Activated naive CD4-positive, alpha-beta T cell treated with anti-CD3 and anti-CD28 coated beads for 36 hours (primary cell): ENCODE measurements around the gene BICRA. TPM values are rescaled to one million over a fixed set of nuclear protein-coding genes. Genes with fewer than 3 reads are reported as not detected.
"Not testable (repeated sequence)": the region's sequence is repeated elsewhere in the genome, so short reads cannot be mapped to it uniquely, and the experiment has no call there.

Source experiments
- CTCF ChIA-PET: fragments of 350-600 bp; sonication (Branson Sonifier 250); formaldehyde crosslinking; loops from one replicate; lab custom pipeline; 2021; ENCODE audit warnings: antibody characterized with exemption; lab: Charles Lee
- DNase-seq: peaks from one replicate; pipeline ENCODE4 v3.0.0-alpha.2; 2020
- H3K27ac Mint-ChIP-seq: one replicate; pipeline ENCODE4 v1.8.0; 2021; ENCODE audit warnings: mild to moderate bottlenecking, mixed read lengths
- H3K27me3 Mint-ChIP-seq: one replicate; pipeline ENCODE4 v1.8.0; 2021; ENCODE audit warnings: low read depth, mixed read lengths
- H3K36me3 Mint-ChIP-seq: one replicate; pipeline ENCODE4 v1.8.0; 2021; ENCODE audit warnings: low read depth, mixed read lengths
- H3K4me1 Mint-ChIP-seq: one replicate; pipeline ENCODE4 v1.8.0; 2021; ENCODE audit warnings: low read depth, mixed read lengths
- H3K4me3 Mint-ChIP-seq: one replicate; pipeline ENCODE4 v1.8.0; 2021; ENCODE audit warnings: mild to moderate bottlenecking, moderate library complexity, mixed read lengths
- H3K9me3 Mint-ChIP-seq: one replicate; pipeline ENCODE4 v1.8.0; 2021; ENCODE audit warnings: mixed read lengths
- intact Hi-C: fragments of 100-400 bp; cut with micrococcal nuclease; formaldehyde crosslinking; loops from one replicate; pipeline ENCODE4 v1.15.1; 2023
- total RNA-seq, 2 experiments: library from RNA; stranded (reverse); gene quantifications; one replicate each; pipeline ENCODE4 v1.2.3, GENCODE V29; 2021

Gene BICRA
- 10 to 100 TPM; 11.2 to 12.5 TPM for total RNA-seq

DNA sequence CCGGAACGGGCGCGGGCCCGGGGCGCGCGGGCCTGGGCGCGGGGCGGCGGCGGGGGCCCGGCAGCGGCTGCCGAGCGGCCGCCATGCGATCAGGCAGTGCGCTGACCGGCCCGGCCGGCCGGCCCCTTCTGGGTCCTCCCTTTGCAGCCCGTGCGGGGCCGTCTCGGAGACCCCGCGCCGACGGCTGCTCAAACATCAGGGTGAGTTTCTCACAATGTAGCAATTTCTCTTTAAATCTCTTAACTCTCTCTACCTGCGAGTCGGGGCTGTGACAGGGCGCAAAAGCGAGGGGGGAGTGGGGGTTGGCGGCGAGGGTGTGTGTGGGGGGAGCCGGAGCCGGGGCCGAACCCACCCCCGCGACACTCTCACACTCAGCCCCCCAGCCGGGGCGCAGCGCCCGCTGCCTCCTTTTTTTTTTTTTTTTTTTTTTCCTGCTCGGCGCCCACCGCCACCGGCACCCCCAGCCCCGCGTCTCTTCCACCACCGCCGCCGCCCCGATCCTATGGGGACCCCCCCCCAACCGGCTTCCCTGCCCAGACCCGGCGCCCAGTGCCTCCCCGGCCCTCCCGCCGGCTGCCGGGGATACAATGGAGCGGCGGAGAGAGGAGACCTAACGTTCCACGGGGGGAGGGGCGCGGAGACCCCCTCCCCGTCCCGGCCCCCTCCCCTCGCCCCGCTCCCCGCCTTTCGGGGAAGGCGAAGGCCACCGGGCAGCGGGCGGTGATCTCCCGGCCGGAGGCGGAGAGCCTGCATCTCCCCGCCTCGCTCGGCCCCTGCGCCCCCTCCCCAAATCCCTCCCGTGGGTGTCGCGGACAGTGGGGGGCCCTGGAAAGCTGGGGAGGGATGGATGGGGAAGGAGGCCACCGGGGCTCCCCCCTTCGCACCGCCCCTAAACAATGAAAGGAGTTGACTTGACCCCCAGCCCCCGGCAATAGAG lies at the start of gene BICRA:
BICRA (plus strand) TSS at position 166 of the 937 bp plus-strand sequence. CDS start 64,441 bp downstream, outside the sequence.
- no peaks in the 10 kb centered on the region for H3K9me3 Mint-ChIP-seq
- H3K27me3 Mint-ChIP-seq: no peaks in the 10 kb centered on the region
- peaks cover 26% of the 10 kb centered on the region for H3K4me1 Mint-ChIP-seq
- CTCF ChIA-PET: no interaction called here
- H3K4me3 Mint-ChIP-seq: peak within 1 kb of the TSS; percentile 87
- intact Hi-C loops: loop anchor here (1.0 to 10.0 kb wide), 5 partner anchors 9 to 716 kb away; partner anchors contain the start of genes CCDC9, EMP3, NAPA and SELENOW
- H3K27ac Mint-ChIP-seq: peak within 1 kb of the TSS; percentile 89
- H3K36me3 Mint-ChIP-seq: no peaks in the 10 kb centered on the region
- DNase-seq: peak; percentile 75

GRCh38 chr19:47560999-47561398 lies 47.9 kb upstream of the BICRA start:
- CTCF ChIA-PET: interaction anchor here (0.6 to 0.7 kb wide), 3 partner anchors 38 to 279 kb away, joined by 3 read pairs; no protein-coding TSS in a partner anchor
- intact Hi-C loops: no loop called here

DNA sequence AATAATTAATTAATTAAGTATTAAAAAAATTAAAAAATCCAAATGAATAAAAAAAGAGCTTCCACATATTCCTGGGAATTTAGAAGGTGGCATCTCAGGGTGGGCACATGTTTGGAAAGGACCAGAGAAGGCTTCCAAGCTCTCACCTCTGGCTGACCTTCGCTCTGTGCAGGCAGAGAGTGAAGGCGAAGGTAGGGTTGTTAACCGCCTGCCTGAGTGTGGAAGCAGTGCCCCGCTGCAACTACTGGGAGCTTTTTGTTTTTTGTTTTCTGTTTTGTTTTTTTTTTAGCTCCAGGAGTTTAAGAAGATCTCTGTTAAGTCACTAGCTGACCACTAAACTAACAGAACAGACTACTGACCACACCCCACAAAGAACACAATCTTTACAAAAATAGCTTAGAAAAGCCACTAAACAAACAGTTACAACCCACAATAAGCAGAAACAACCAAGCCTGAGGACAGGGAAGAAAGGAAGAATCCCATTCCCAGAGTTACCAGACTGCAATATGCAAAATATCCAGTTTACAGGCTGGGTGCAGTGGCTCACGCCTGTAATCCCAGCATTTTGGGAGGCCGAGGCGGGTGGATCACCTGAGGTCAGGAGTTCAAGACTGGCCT lies 47.4 kb upstream of the BICRA start:
- no peak overlapping the region for H3K27ac Mint-ChIP-seq
- CTCF ChIA-PET: interaction anchor here (0.6 to 0.7 kb wide), 2 partner anchors 37 to 253 kb away, joined by 3 read pairs; no protein-coding TSS in a partner anchor
- no peaks in the 10 kb centered on the region for H3K36me3 Mint-ChIP-seq
- DNase-seq: no peak
- no peak overlapping the region for H3K4me3 Mint-ChIP-seq
- H3K27me3 Mint-ChIP-seq: no peaks in the 10 kb centered on the region
- intact Hi-C loops: no loop called here
- H3K9me3 Mint-ChIP-seq: no peaks in the 10 kb centered on the region
- H3K4me1 Mint-ChIP-seq: no peaks in the 10 kb centered on the region

More at GRCh38 chr19:47560999-47561398, 47.9 kb upstream of the BICRA start:
- no peaks in the 10 kb centered on the region for H3K9me3 Mint-ChIP-seq
- H3K27ac Mint-ChIP-seq: no peak overlapping the region
- H3K4me3 Mint-ChIP-seq: no peak overlapping the region
- no peaks in the 10 kb centered on the region for H3K27me3 Mint-ChIP-seq
- DNase-seq: no peak
- no peaks in the 10 kb centered on the region for H3K4me1 Mint-ChIP-seq
- no peaks in the 10 kb centered on the region for H3K36me3 Mint-ChIP-seq

- no peaks in the 10 kb centered on the region for H3K27me3 Mint-ChIP-seq
- no peaks in the 10 kb centered on the region for H3K4me1 Mint-ChIP-seq
- no peak for DNase-seq
- no peak overlapping the region for H3K4me3 Mint-ChIP-seq
- H3K9me3 Mint-ChIP-seq: no peaks in the 10 kb centered on the region
- CTCF ChIA-PET: no interaction called here
- no peaks in the 10 kb centered on the region for H3K36me3 Mint-ChIP-seq
- H3K27ac Mint-ChIP-seq: no peak overlapping the region
- intact Hi-C loops: no loop called here
These were observed 44.9 kb upstream of the BICRA start for GRCh38 chr19:47564081-47564480.

DNA sequence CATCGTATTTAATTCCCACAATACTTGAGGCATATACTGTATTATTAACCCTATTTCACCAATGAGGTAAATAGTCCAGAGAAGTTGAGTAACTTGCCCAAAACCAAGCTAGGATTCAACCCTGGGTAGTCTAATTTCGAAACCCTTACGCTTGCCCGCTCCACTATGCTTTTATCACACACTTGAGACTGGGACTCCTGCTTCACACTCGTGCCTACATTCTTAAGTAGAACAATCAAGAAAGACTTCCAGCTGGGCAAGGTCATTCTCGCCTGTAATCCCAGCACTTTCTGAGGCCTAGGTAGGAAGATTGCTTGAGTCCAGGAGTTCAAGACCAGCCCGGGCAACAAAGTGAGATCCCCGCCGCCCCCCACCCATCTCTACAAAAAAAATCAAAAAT lies 39.6 kb upstream of the BICRA start:
- H3K27me3 Mint-ChIP-seq: no peaks in the 10 kb centered on the region
- CTCF ChIA-PET: interaction anchor here (0.6 to 1.0 kb wide), 3 partner anchors 54 to 866 kb away, joined by 3 read pairs; partner anchors contain the start of gene NAPA
- no peak overlapping the region for H3K4me3 Mint-ChIP-seq
- no peak overlapping the region for H3K27ac Mint-ChIP-seq
- intact Hi-C loops: no loop called here
- no peak for DNase-seq
- no peaks in the 10 kb centered on the region for H3K36me3 Mint-ChIP-seq
- H3K4me1 Mint-ChIP-seq: peaks cover 13% of the 10 kb centered on the region
- H3K9me3 Mint-ChIP-seq: peaks cover 2% of the 10 kb centered on the region

DNA sequence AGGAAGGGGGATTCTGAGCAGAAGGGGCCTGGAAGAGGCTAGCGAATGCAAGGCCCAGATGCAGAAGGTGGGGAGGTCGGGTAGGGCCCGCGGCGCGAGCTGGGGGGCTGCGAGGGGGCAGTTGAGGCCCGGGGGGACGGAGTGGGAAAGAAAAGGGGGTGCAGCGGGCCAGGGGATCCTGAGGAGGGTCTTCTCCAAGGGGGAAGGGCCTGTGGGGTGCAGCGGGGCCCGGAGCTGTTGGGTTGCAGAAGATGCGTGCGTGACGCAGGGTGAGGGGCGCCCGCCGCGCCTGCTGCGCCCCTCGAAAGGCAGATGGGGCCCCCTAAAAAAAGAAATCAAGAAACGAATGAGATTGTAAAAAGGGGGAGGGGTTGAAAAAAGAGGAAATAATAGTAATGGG lies 36.3 kb upstream of the BICRA start:
- no peak overlapping the region for H3K27ac Mint-ChIP-seq
- H3K27me3 Mint-ChIP-seq: no peaks in the 10 kb centered on the region
- no peaks in the 10 kb centered on the region for H3K36me3 Mint-ChIP-seq
- peak overlapping the region; percentile 3 for H3K4me3 Mint-ChIP-seq
- DNase-seq: no peak
- CTCF ChIA-PET: no interaction called here
- H3K4me1 Mint-ChIP-seq: peaks cover 22% of the 10 kb centered on the region
- H3K9me3 Mint-ChIP-seq: peaks cover 2% of the 10 kb centered on the region
- intact Hi-C loops: no loop called here

DNA sequence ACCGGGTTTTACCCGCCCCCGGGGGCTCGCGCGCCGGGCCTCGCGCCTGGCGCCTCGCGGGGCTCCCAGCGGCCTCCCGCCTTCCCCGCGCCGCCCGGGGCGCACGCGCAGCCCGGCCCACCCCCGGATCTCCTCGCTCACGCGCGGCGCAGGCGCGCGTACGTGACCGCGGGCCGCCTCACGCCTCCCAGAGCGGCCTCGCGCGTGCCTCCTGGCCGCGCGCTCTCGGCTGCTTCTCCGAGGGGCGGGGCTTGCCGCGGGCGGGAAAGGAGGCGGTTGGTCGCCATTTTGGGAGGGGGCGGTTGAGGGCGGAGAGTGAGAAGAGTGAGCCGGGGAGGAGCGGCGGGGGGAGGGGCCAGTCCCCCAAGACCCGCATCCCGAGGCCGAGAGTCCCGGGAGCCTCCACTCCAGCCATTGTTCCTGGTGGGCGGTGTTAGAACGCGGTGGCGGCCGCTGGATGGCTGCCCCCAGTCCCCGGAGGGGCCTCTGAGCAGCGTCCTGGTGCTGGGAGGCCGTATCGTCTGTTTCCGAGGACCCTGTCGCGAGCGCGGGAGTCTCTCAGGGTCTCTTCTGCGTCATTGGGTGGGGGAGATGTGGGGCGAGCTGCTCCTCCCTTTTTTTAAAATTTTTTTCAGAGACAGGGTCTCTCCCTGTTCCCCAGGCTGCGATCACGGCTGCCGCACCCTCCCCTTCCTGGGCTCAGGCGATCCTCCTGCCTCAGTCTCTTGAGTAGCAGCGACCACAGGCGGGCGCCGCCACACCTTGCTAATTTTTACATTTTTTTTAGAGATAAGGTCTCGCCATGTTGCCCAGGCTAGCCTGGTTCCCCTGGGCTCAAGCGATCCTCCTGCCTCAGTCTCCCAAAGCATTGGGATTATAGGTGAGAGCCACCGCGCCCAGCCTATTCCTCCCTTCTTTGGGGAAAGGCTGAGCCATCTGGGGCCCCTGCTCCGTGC lies 35.6 kb upstream of the BICRA start, which contains the start of gene ZNF541:
ZNF541 (minus strand) TSS at position 78 of the 956 bp plus-strand sequence. CDS start 17,292 bp downstream, outside the sequence.
- Mint-ChIP-seq H3K4me3 (peak within 1 kb of the TSS; percentile 38), H3K4me1 (peaks cover 29% of the 10 kb centered on the region), H3K9me3 (peaks cover 2% of the 10 kb centered on the region), H3K27ac (no peak within 1 kb of the TSS), H3K27me3 (no peaks in the 10 kb centered on the region), H3K36me3 (no peaks in the 10 kb centered on the region)
- CTCF ChIA-PET: interaction anchor here (0.6 kb wide), 1 partner anchor 49 kb away, joined by 3 read pairs; no protein-coding TSS in a partner anchor
- intact Hi-C loops: no loop called here
- peak; percentile 82 for DNase-seq

- H3K9me3 Mint-ChIP-seq: peaks cover 6% of the 10 kb centered on the region
- no peaks in the 10 kb centered on the region for H3K36me3 Mint-ChIP-seq
- DNase-seq: no peak
- H3K27me3 Mint-ChIP-seq: no peaks in the 10 kb centered on the region
- CTCF ChIA-PET: no interaction called here
- H3K4me3 Mint-ChIP-seq: no peak overlapping the region
- peaks cover 48% of the 10 kb centered on the region for H3K4me1 Mint-ChIP-seq
- intact Hi-C loops: no loop called here
- no peak overlapping the region for H3K27ac Mint-ChIP-seq
These were observed 28.5 kb upstream of the BICRA start for GRCh38 chr19:47580397-47580796.

GRCh38 chr19:47581605-47582319 lies 27.2 kb upstream of the BICRA start:
- Mint-ChIP-seq H3K4me3 (peak overlapping the region; percentile 11), H3K27ac (peak overlapping the region; percentile 2), H3K27me3 (no peaks in the 10 kb centered on the region), H3K36me3 (peaks cover 4% of the 10 kb centered on the region), H3K4me1 (peaks cover 47% of the 10 kb centered on the region), H3K9me3 (peaks cover 16% of the 10 kb centered on the region)
- CTCF ChIA-PET: no interaction called here
- no peak for DNase-seq
- intact Hi-C loops: no loop called here

DNA sequence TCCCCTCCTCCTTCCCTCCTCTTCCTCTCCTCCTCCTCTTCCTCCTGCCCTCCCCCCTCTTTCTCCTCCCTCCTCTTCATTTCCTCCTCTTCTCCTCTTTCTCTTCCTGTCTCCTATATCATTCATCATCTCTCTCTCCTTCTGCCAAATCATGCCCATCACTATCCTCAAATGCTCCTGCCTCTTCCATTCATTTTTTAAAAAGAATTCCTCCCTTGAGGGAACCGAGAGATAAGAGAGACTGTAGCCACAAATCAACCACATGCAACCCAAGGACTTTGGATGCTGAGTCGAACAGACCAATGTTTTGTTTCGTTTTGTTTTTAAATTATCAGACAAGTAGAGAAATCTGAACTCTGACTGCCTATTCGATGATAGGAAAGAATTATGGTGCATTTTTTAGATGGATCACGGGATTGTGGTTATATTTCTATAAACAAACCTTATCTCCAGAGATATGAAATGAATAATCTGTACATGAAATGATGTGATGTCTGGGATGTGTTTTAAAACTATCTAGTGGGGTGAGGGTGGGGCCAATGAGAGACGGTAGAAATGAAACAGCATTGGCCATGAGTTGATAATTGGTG lies 26.5 kb upstream of the BICRA start:
- intact Hi-C loops: no loop called here
- H3K36me3 Mint-ChIP-seq: peaks cover 4% of the 10 kb centered on the region
- H3K4me3 Mint-ChIP-seq: no peak overlapping the region

GRCh38 chr19:47583161-47583560 lies 25.8 kb upstream of the BICRA start:
- Mint-ChIP-seq H3K9me3 (peaks cover 17% of the 10 kb centered on the region), H3K4me1 (peaks cover 35% of the 10 kb centered on the region)
- intact Hi-C loops, H3K4me3 Mint-ChIP-seq, H3K36me3 Mint-ChIP-seq, DNase-seq, H3K27ac Mint-ChIP-seq, H3K27me3 Mint-ChIP-seq: not testable (repeated sequence)
- CTCF ChIA-PET: interaction anchor here (0.6 to 1.3 kb wide), 2 partner anchors 67 to 250 kb away, joined by 3 to 4 read pairs; no protein-coding TSS in a partner anchor

More for the DNA sequence above, 26.5 kb upstream of the BICRA start:
- H3K9me3 Mint-ChIP-seq: peaks cover 16% of the 10 kb centered on the region
- peaks cover 42% of the 10 kb centered on the region for H3K4me1 Mint-ChIP-seq
- no peaks in the 10 kb centered on the region for H3K27me3 Mint-ChIP-seq
- no peak for DNase-seq
- peak overlapping the region; percentile 44 for H3K27ac Mint-ChIP-seq
- CTCF ChIA-PET: interaction anchor here (0.6 to 1.3 kb wide), 2 partner anchors 66 to 249 kb away, joined by 3 to 4 read pairs; no protein-coding TSS in a partner anchor
